HepG2 (cell line): ENCODE measurements around the gene FAM13B. TPM values are rescaled to one million over a fixed set of nuclear protein-coding genes. Genes with fewer than 3 reads are reported as not detected.

Source experiments
- ARHGAP35 ChIP-seq: sonication (generic); formaldehyde crosslinking; IDR thresholded peaks from 2 replicates; pipeline ENCODE4 v1.9.0; 2022; ENCODE audit warnings: mild to moderate bottlenecking, inconsistent platforms, moderate library complexity, missing genetic modification reagents, borderline replicate concordance
- HMGXB3 ChIP-seq: sonication (generic); formaldehyde crosslinking; IDR thresholded peaks from 2 replicates; pipeline ENCODE4 v1.4.0; 2020; ENCODE audit warnings: missing genetic modification reagents, borderline replicate concordance
- KDM2A ChIP-seq: sonication (generic); formaldehyde crosslinking; IDR thresholded peaks from 2 replicates; pipeline ENCODE4 v1.4.0; 2020; ENCODE audit warnings: low read depth, missing genetic modification reagents, borderline replicate concordance
- NR2C2 ChIP-seq: sonication (generic); formaldehyde crosslinking; IDR thresholded peaks from 2 replicates; pipeline ENCODE4 v1.4.0; 2020; ENCODE audit warnings: missing genetic modification reagents, mild to moderate bottlenecking, moderate library complexity, borderline replicate concordance
- NRL ChIP-seq: sonication (generic); formaldehyde crosslinking; IDR thresholded peaks from 2 replicates; pipeline ENCODE4 v1.5.0; 2020; ENCODE audit warnings: missing genetic modification reagents, mild to moderate bottlenecking, moderate library complexity, borderline replicate concordance
- PHF8 ChIP-seq: sonication (generic); formaldehyde crosslinking; IDR thresholded peaks from 2 replicates; pipeline ENCODE4 v1.5.0; 2020; ENCODE audit warnings: missing genetic modification reagents
- SALL1 ChIP-seq: sonication (generic); formaldehyde crosslinking; IDR thresholded peaks from 2 replicates; pipeline ENCODE4 v1.8.0; 2022; ENCODE audit warnings: mild to moderate bottlenecking, missing genetic modification reagents
- SIN3A ChIP-seq: IDR thresholded peaks from 2 replicates; pipeline ENCODE4 v1.6.1; 2011; ENCODE audit warnings: low read depth, mild to moderate bottlenecking, control low read depth, low read length, borderline replicate concordance
- TIGD3 ChIP-seq: sonication (generic); formaldehyde crosslinking; IDR thresholded peaks from 2 replicates; pipeline ENCODE4 v1.5.1; 2020; ENCODE audit warnings: mild to moderate bottlenecking, missing genetic modification reagents, borderline replicate concordance
- ZBTB26 ChIP-seq: IDR thresholded peaks from 2 replicates; pipeline ENCODE4 v1.6.1; 2016; ENCODE audit warnings: missing compliant biosample characterization, missing genetic modification reagents, borderline replicate concordance
- ZFP90 ChIP-seq: sonication (generic); formaldehyde crosslinking; IDR thresholded peaks from 2 replicates; pipeline ENCODE4 v1.8.0; 2022; ENCODE audit warnings: missing genetic modification reagents, mild to moderate bottlenecking, inconsistent platforms, borderline replicate concordance
- ZNF431 ChIP-seq: sonication (generic); formaldehyde crosslinking; IDR thresholded peaks from 2 replicates; pipeline ENCODE4 v1.9.0; 2022; ENCODE audit warnings: missing genetic modification reagents, low read depth, mild to moderate bottlenecking, borderline replicate concordance
- ZNF510 ChIP-seq: sonication (generic); formaldehyde crosslinking; IDR thresholded peaks from 2 replicates; pipeline ENCODE4 v1.4.0; 2020; ENCODE audit warnings: low read depth, mild to moderate bottlenecking, missing genetic modification reagents
- ZNF572 ChIP-seq: sonication (generic); formaldehyde crosslinking; IDR thresholded peaks from 2 replicates; pipeline ENCODE4 v1.5.1; 2020; ENCODE audit warnings: mild to moderate bottlenecking, missing genetic modification reagents
- ZNF607 ChIP-seq: sonication (generic); formaldehyde crosslinking; IDR thresholded peaks from 2 replicates; pipeline ENCODE4 v1.5.1; 2020; ENCODE audit warnings: missing genetic modification reagents, mild to moderate bottlenecking, borderline replicate concordance
- ZNF615 ChIP-seq: sonication (generic); formaldehyde crosslinking; IDR thresholded peaks from 2 replicates; pipeline ENCODE4 v1.5.0; 2020; ENCODE audit warnings: mild to moderate bottlenecking, missing genetic modification reagents, borderline replicate concordance
- ZNF770 ChIP-seq: sonication (generic); formaldehyde crosslinking; IDR thresholded peaks from 2 replicates; pipeline ENCODE4 v1.5.0; 2020; ENCODE audit warnings: mild to moderate bottlenecking, missing genetic modification reagents
- polyA plus RNA-seq, 8 experiments: library from polyadenylated mRNA; depleted of rRNA in 3 of 8; stranded (reverse) in 7 of 8; unstranded in 1 of 8; fragments of >200 nt; fragmentation: Illumina TruSeq in 4 of 8; extraction: Trizol in 4 of 8; gene quantifications; 2 replicates each; pipeline versions ENCODE4 v1.2.1 to v1.2.3, GENCODE V29; 2011 to 2016; ENCODE audit warnings: low read depth in 4 of 8, missing spikeins in 1 of 8, mixed read lengths in 1 of 8; ENCODE audit not compliant: insufficient read depth in 1 of 8
- total RNA-seq, 5 experiments: library from RNA; depleted of rRNA; stranded (reverse); fragments of >200 nt; fragmentation: Illumina TruSeq; extraction: Trizol; gene quantifications; 2 replicates each; pipeline ENCODE4 v1.2.3, GENCODE V29; 2016; ENCODE audit warnings: low read depth in 1 of 5

The FAM13B gene
- total and polyA plus RNA-seq, 2 of the 13 experiments (the other 11 are each of a cell fraction or from before 2014, with no cell fraction given) = 6.9 to 11.5 TPM

- TF ChIP-seq HMGXB3 (CRISPR knock-in tag) (0 out of 2 replicates have a peak, but pooled peaks have one; percentile 26), NRL (CRISPR knock-in tag) (peak; percentile 41; the same call in 1 of the 2 replicates), SIN3A (peak; percentile 72; the same call in 1 of the 2 replicates), ZNF607 (CRISPR knock-in tag) (peak; percentile 77; the same call in 1 of the 2 replicates), PHF8 (peak; percentile 97), ZNF431 (0 out of 2 replicates have a peak, but pooled peaks have one; percentile 7), ZNF770 (CRISPR knock-in tag) (peak; percentile 42; the same call in 1 of the 2 replicates), SALL1 (peak; percentile 61), KDM2A (CRISPR knock-in tag) (peak; percentile 85), ZNF572 (peak; percentile 11; the same call in 1 of the 2 replicates), ZFP90 (CRISPR knock-in tag) (no peak), ZNF615 (CRISPR knock-in tag) (no peak), ARHGAP35 (0 out of 2 replicates have a peak, but pooled peaks have one; percentile 47), NR2C2 (CRISPR knock-in tag) (peak; percentile 37; the same call in 1 of the 2 replicates), ZNF510 (CRISPR knock-in tag) (peak; percentile 73; the same call in 1 of the 2 replicates), TIGD3 (CRISPR knock-in tag) (peak; percentile 56; the same call in 1 of the 2 replicates), ZBTB26 (CRISPR knock-in tag) (peak; percentile 20; the same call in 1 of the 2 replicates)
These were observed at the start of gene FAM13B (continued) for GRCh38 chr5:138032572-138033385.
